NT2/D1 (cell line): ENCODE measurements around the gene ELMOD3.

ENCODE experiments used
- SUZ12 ChIP-seq: IDR thresholded peaks from 2 replicates; pipeline ENCODE4 v1.6.1; 2011; ENCODE audit not compliant: insufficient read length, insufficient read depth; ENCODE audit errors: extremely low read depth
- YY1 ChIP-seq: IDR thresholded peaks from 2 replicates; pipeline ENCODE4 v1.6.1; 2011; ENCODE audit not compliant: insufficient read length, insufficient read depth

DNA sequence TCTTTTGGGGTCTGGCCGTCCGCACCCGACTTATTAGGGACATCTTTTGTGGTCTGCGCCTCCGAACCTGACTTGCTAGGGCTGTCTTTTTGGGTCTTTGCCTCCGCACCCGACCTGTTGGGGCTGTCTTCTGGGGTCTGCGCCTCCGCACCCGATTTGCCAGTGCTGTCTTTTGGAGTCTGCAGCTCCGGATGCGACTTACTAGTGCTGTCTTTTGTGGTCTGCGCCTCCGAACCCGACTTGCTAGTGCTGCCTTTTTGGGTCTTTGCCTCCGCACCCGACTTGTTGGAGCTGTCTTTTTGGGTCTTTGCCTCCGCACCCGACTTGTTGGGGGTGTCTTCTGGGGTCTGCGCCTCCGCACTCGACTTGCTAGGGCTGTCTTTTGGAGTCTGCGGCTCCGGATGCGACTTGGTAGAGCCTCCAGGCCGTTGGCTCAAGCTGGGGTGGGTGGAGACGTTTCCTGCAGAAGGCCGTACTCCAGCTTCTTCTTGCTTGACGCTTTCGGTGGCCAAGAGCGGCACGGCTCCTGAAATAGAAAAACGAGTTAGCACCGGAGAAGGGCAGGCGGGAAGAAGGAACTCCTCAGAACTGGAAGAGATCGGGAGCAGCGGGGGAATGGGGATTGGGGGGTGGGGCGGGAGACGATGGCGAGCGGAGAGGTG lies 27.3 kb upstream of the ELMOD3 start:
- no peak for TF ChIP-seq SUZ12
- no peak for TF ChIP-seq YY1
